ENCODE results near the gene TRDMT1.

Gene TRDMT1

GRCh38 chr10:17109046-17109445, 92.4 kb downstream of the TRDMT1 start:
- in situ Hi-C loops (cut with HindIII; ENCODE audit: low sequenced_read_pairs), result no loop called here

GRCh38 chr10:17106991-17107390, 94.5 kb downstream of the TRDMT1 start:
- in situ Hi-C loops (cut with HindIII; ENCODE audit: low sequenced_read_pairs), result no loop called here

GRCh38 chr10:17101910-17102266, 99.6 kb downstream of the TRDMT1 start:
- in situ Hi-C loops (cut with HindIII; ENCODE audit: low sequenced_read_pairs), result no loop called here

GRCh38 chr10:17101257-17101909, 100.1 kb downstream of the TRDMT1 start:
- in situ Hi-C loops (cut with HindIII; ENCODE audit: low sequenced_read_pairs), result no loop called here

GRCh38 chr10:17100586-17100985, 100.9 kb downstream of the TRDMT1 start:
- in situ Hi-C loops (cut with HindIII; ENCODE audit: low sequenced_read_pairs), result no loop called here

GRCh38 chr10:17098012-17098411, 103.5 kb downstream of the TRDMT1 start:
- in situ Hi-C loops (cut with HindIII; ENCODE audit: low sequenced_read_pairs), result no loop called here

Measured in endothelial cell of hepatic sinusoid (primary cell).